GM19023 (cell line): Measurements from ENCODE around the gene RBM20.
"Not testable (repeated sequence)": the region's sequence is repeated elsewhere in the genome, so short reads cannot be mapped to it uniquely, and the experiment has no call there.

Experiments used
- ATAC-seq: cut with Tn5 transposase; IDR thresholded peaks from one replicate; pipeline ENCODE4 v1.9.1; 2021; ENCODE audit warnings: mild to moderate bottlenecking, moderate library complexity; ENCODE audit not compliant: unreplicated experiment

The RBM20 gene

GRCh38 chr10:110647136-110647430 lies 2.9 kb downstream of the RBM20 start:
- no peak for ATAC-seq

GRCh38 chr10:110648692-110649346 lies 4.7 kb downstream of the RBM20 start:
- ATAC-seq = no peak

GRCh38 chr10:110649347-110650264 lies 5.5 kb downstream of the RBM20 start:
- no peak for ATAC-seq

GRCh38 chr10:110650265-110650668 lies 6.1 kb downstream of the RBM20 start:
- ATAC-seq = no peak

- peak; percentile 79 for ATAC-seq
These were observed 7.2 kb downstream of the RBM20 start for GRCh38 chr10:110651044-110651958.

- no peak for ATAC-seq
These were observed 8.5 kb downstream of the RBM20 start for GRCh38 chr10:110652475-110653118.

GRCh38 chr10:110655320-110655719 lies 11.2 kb downstream of the RBM20 start:
- no peak for ATAC-seq

- ATAC-seq = no peak
These were observed 12.5 kb downstream of the RBM20 start for GRCh38 chr10:110656612-110657011.

- no peak for ATAC-seq
These were observed 14.0 kb downstream of the RBM20 start for GRCh38 chr10:110657973-110658691.

- no peak for ATAC-seq
These were observed 15.4 kb downstream of the RBM20 start for GRCh38 chr10:110659558-110659957.

GRCh38 chr10:110660289-110660688 lies 16.2 kb downstream of the RBM20 start:
- not testable (repeated sequence) for ATAC-seq

GRCh38 chr10:110661292-110661691 lies 17.2 kb downstream of the RBM20 start:
- no peak for ATAC-seq

GRCh38 chr10:110664483-110665420 lies 20.6 kb downstream of the RBM20 start:
- no peak for ATAC-seq

- ATAC-seq = not testable (repeated sequence)
These were observed 22.1 kb downstream of the RBM20 start for GRCh38 chr10:110666259-110666658.

GRCh38 chr10:110666673-110667072 lies 22.5 kb downstream of the RBM20 start:
- no peak for ATAC-seq

GRCh38 chr10:110667620-110668343 lies 23.6 kb downstream of the RBM20 start:
- no peak for ATAC-seq

- ATAC-seq = no peak
These were observed 24.3 kb downstream of the RBM20 start for GRCh38 chr10:110668443-110668842.

- no peak for ATAC-seq
These were observed 26.2 kb downstream of the RBM20 start for GRCh38 chr10:110670335-110670734.
